ENCODE results near the gene ANKRD12. TPM values are rescaled to one million over a fixed set of nuclear protein-coding genes. Genes with fewer than 3 reads are reported as not detected.

ANKRD12 gene
- total and polyA plus RNA-seq, 2 donors (not counting 1 experiment from before 2014, with no cell fraction given), result 13.0 to 53.3 TPM

DNA sequence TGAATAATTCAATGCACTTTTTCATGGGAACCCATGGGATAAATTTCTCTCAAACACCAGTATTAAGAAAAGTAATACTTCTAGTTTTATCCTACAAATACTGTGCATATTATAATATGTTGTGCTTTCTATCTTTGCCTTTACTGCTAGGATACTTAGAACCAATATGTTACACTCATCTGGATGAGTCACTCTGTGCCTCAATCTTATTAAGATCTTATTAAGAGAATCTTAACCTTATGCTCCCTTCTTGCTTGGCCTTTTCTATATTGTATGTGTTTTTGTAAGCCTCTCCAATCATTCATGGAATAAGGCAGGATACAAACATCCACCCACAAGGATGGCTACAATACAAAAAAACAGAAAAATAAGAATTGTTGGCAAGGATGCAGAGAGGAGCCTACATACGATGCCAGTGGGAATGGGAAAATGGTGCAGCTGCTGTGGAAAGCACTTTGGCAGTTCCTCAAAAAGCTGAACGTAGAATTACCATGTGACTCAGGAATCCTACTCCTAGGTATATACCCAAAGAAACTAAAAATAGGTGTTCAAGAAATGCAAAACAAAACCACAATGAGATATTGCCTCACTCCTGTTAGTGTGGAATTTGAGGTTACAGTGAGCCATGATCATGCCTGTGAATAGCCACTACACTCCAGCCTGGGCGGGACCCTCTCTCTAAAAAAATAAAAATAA is 187.3 kb downstream of the ANKRD12 start:
- Histone ChIP-seq H3K9ac (ENCODE audit: insufficient read depth, low read length) (no peak overlapping the region), H3K9me3 (ENCODE audit: control insufficient read depth, insufficient read depth, low read depth, low read length) (no peaks in the 10 kb centered on the region), H3K27me3 (ENCODE audit: control insufficient read depth, insufficient read depth, low read length) (no peaks in the 10 kb centered on the region), H3K4me2 (ENCODE audit: extremely low read depth, insufficient read depth, low read length) (no peak overlapping the region), H3K27ac (ENCODE audit: insufficient read depth, low read length) (no peak overlapping the region), H3K4me1 (ENCODE audit: control insufficient read depth, extremely low read depth, insufficient read depth, low read length) (peaks cover 8% of the 10 kb centered on the region), H3K36me3 (ENCODE audit: control insufficient read depth, insufficient read depth, low read length) (no peaks in the 10 kb centered on the region), H3K79me2 (ENCODE audit: control insufficient read depth, insufficient read depth, low read length) (no peaks in the 10 kb centered on the region), H3K4me3 (replicated peaks in 1 of 4; ENCODE audit: control extremely low read depth in 1 of 4, insufficient read depth in 1 of 4, low read depth in 3 of 4, low read length in 4 of 4) (no peak overlapping the region), H4K20me1 (ENCODE audit: control insufficient read depth, extremely low read depth, insufficient read depth, low read length) (no peaks in the 10 kb centered on the region), H2AFZ (ENCODE audit: low read length) (no peak overlapping the region)
- TF ChIP-seq, protein P1, sequence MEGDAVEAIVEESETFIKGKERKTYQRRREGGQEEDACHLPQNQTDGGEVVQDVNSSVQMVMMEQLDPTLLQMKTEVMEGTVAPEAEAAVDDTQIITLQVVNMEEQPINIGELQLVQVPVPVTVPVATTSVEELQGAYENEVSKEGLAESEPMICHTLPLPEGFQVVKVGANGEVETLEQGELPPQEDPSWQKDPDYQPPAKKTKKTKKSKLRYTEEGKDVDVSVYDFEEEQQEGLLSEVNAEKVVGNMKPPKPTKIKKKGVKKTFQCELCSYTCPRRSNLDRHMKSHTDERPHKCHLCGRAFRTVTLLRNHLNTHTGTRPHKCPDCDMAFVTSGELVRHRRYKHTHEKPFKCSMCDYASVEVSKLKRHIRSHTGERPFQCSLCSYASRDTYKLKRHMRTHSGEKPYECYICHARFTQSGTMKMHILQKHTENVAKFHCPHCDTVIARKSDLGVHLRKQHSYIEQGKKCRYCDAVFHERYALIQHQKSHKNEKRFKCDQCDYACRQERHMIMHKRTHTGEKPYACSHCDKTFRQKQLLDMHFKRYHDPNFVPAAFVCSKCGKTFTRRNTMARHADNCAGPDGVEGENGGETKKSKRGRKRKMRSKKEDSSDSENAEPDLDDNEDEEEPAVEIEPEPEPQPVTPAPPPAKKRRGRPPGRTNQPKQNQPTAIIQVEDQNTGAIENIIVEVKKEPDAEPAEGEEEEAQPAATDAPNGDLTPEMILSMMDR (conservative IDR thresholded peaks at IDR 0.05 in 1 of 2, IDR thresholded peaks at IDR 0.05 in 1 of 2; ENCODE audit: low read depth in 1 of 2, low read length in 2 of 2), result no peak
- no peak for TF ChIP-seq EZH2 (IDR thresholded peaks at IDR 0.05; ENCODE audit: low read length, missing control alignments)
- DNase-seq (ENCODE audit: low read depth in 2 of 2), result peak; percentile 64 to 91

DNA sequence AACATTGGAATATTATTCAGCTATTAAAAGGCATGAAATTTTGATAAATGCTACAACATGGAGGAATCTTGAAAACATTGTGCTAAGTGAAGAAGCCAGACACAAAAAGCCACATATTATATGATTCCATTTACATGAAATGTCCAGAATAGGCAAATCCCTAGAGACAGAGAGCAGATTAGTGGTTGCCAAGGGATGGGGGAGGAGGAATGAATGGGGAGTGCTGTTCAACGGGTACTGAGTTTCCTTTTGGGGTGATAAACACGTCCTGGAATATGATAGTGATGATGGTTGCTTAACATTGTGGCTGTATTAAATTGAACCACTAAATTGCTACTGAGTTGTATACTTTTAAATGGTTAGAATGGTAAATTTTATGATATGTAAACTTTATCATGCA is 189.1 kb downstream of the ANKRD12 start:
- TF ChIP-seq, protein P1 (conservative IDR thresholded peaks at IDR 0.05 in 1 of 2, IDR thresholded peaks at IDR 0.05 in 1 of 2; ENCODE audit: low read depth in 1 of 2, low read length in 2 of 2), result no peak
- no peak for TF ChIP-seq EZH2 (IDR thresholded peaks at IDR 0.05; ENCODE audit: low read length, missing control alignments)
- Histone ChIP-seq H4K20me1 (ENCODE audit: control insufficient read depth, extremely low read depth, insufficient read depth, low read length) (no peaks in the 10 kb centered on the region), H3K36me3 (ENCODE audit: control insufficient read depth, insufficient read depth, low read length) (no peaks in the 10 kb centered on the region), H3K79me2 (ENCODE audit: control insufficient read depth, insufficient read depth, low read length) (no peaks in the 10 kb centered on the region), H3K4me3 (replicated peaks in 1 of 4; ENCODE audit: control extremely low read depth in 1 of 4, insufficient read depth in 1 of 4, low read depth in 3 of 4, low read length in 4 of 4) (no peak overlapping the region), H3K4me2 (ENCODE audit: extremely low read depth, insufficient read depth, low read length) (no peak overlapping the region), H3K9ac (ENCODE audit: insufficient read depth, low read length) (no peak overlapping the region), H3K27ac (ENCODE audit: insufficient read depth, low read length) (no peak overlapping the region), H3K4me1 (ENCODE audit: control insufficient read depth, extremely low read depth, insufficient read depth, low read length) (peaks cover 8% of the 10 kb centered on the region), H3K9me3 (ENCODE audit: control insufficient read depth, insufficient read depth, low read depth, low read length) (no peaks in the 10 kb centered on the region), H3K27me3 (ENCODE audit: control insufficient read depth, insufficient read depth, low read length) (no peaks in the 10 kb centered on the region), H2AFZ (ENCODE audit: low read length) (no peak overlapping the region)
- no peak for DNase-seq (ENCODE audit: low read depth in 2 of 2)

DNA sequence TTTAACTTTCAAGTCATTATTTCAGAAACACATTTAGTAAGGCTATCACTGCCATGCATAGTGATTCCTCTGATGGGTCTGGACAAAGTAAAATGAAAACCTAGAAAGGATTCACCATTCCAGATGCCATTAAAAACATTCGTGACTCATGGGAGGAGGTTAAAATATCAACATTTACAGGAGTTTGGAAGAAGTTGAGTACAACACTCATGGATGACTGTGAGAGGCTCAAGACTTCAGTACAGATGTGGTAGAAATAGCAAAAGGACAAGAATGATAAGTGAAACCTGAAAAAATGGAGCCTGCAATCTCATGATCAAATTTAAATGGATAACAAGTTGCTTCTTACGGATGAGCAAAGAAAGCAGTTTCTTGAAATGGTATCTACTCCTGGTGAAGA is 192.2 kb downstream of the ANKRD12 start:
- Histone ChIP-seq H2AFZ (ENCODE audit: low read length) (no peak overlapping the region), H3K9ac (ENCODE audit: insufficient read depth, low read length) (no peak overlapping the region), H3K9me3 (ENCODE audit: control insufficient read depth, insufficient read depth, low read depth, low read length) (no peaks in the 10 kb centered on the region), H4K20me1 (ENCODE audit: control insufficient read depth, extremely low read depth, insufficient read depth, low read length) (no peaks in the 10 kb centered on the region), H3K4me3 (replicated peaks in 1 of 4; ENCODE audit: control extremely low read depth in 1 of 4, insufficient read depth in 1 of 4, low read depth in 3 of 4, low read length in 4 of 4) (no peak overlapping the region), H3K27ac (ENCODE audit: insufficient read depth, low read length) (no peak overlapping the region), H3K27me3 (ENCODE audit: control insufficient read depth, insufficient read depth, low read length) (no peaks in the 10 kb centered on the region), H3K79me2 (ENCODE audit: control insufficient read depth, insufficient read depth, low read length) (no peaks in the 10 kb centered on the region), H3K36me3 (ENCODE audit: control insufficient read depth, insufficient read depth, low read length) (no peaks in the 10 kb centered on the region), H3K4me2 (ENCODE audit: extremely low read depth, insufficient read depth, low read length) (no peak overlapping the region), H3K4me1 (ENCODE audit: control insufficient read depth, extremely low read depth, insufficient read depth, low read length) (peaks cover 4% of the 10 kb centered on the region)
- TF ChIP-seq EZH2 (IDR thresholded peaks at IDR 0.05; ENCODE audit: low read length, missing control alignments), result no peak
- TF ChIP-seq, protein P1 (conservative IDR thresholded peaks at IDR 0.05 in 1 of 2, IDR thresholded peaks at IDR 0.05 in 1 of 2; ENCODE audit: low read depth in 1 of 2, low read length in 2 of 2), result no peak
- no peak for DNase-seq (ENCODE audit: low read depth in 2 of 2)
